ENCODE data around the gene EEFSEC.

- no peak for TF ChIP-seq CTCF (IDR thresholded peaks at IDR 0.05)
- TF ChIP-seq POLR2A (IDR thresholded peaks at IDR 0.05) = no peak
- TF ChIP-seq EP300 (IDR thresholded peaks at IDR 0.05) = no peak
These were observed 173.0 kb downstream of the EEFSEC start for GRCh38 chr3:128326051-128326823.
